OCI-LY3 (cell line): ENCODE measurements around the gene ALCAM.

Source experiments
- H2AFZ ChIP-seq: fragments of 200-600, 300-600 bp; shearing (Covaris generic); 2 replicates; pipeline ENCODE4 v1.6.0; 2014; ENCODE audit warnings: antibody characterized with exemption, low read depth, low read length
- H3K27ac ChIP-seq: fragments of 200-600, 300-600 bp; sonication (generic); 2 replicates; pipeline ENCODE4 v1.5.1; 2014; ENCODE audit warnings: mild to moderate bottlenecking, low read length, moderate library complexity, mixed read lengths
- H3K27me3 ChIP-seq: fragments of 200-600, 300-600 bp; sonication (generic); 2 replicates; pipeline ENCODE4 v1.6.1; 2014; ENCODE audit warnings: low read depth, low read length, mixed read lengths
- H3K36me3 ChIP-seq: fragments of 200-600, 300-600 bp; sonication (generic); replicated peaks from 2 replicates; pipeline ENCODE3; 2014; ENCODE audit warnings: low read depth, low read length, mixed read lengths
- H3K4me1 ChIP-seq: fragments of 300-600, 200-600 bp; sonication (generic); 2 replicates; pipeline ENCODE4 v1.6.1; 2014; ENCODE audit warnings: low read length, mixed read lengths
- H3K4me2 ChIP-seq: fragments of 200-600, 300-600 bp; sonication (generic); 2 replicates; pipeline ENCODE4 v1.6.1; 2014; ENCODE audit warnings: low read length, mixed read lengths
- H3K4me3 ChIP-seq: fragments of 300-600, 200-600 bp; sonication (generic); 2 replicates; pipeline ENCODE4 v1.5.1; 2014; ENCODE audit warnings: antibody characterized with exemption, mild to moderate bottlenecking, low read length, moderate library complexity
- H3K79me2 ChIP-seq: fragments of 300-600, 200-600 bp; shearing (Covaris generic); 2 replicates; pipeline ENCODE4 v1.6.1; 2014; ENCODE audit warnings: mild to moderate bottlenecking, low read length, mixed read lengths
- H3K9ac ChIP-seq: fragments of 300-600, 200-600 bp; shearing (Covaris generic); 2 replicates; pipeline ENCODE4 v1.6.0; 2014; ENCODE audit warnings: mild to moderate bottlenecking, low read length, moderate library complexity
- H3K9me3 ChIP-seq: fragments of 200-600, 300-600 bp; shearing (Covaris generic); 2 replicates; pipeline ENCODE4 v1.6.1; 2014; ENCODE audit warnings: low read length, mixed read lengths; ENCODE audit not compliant: insufficient read depth
- H4K20me1 ChIP-seq: fragments of 200-600, 300-600 bp; sonication (generic); 2 replicates; pipeline ENCODE4 v1.6.1; 2016; ENCODE audit warnings: low read length, mixed read lengths; ENCODE audit not compliant: insufficient read depth
- CTCF ChIP-seq: fragments of 200-600, 300-600 bp; sonication (generic); IDR thresholded peaks from 2 replicates; pipeline ENCODE4 v1.5.1; 2014; ENCODE audit warnings: antibody characterized with exemption, low read length, low read depth
- EZH2phosphoT487 ChIP-seq: fragments of 200-600 bp; shearing (Covaris generic); IDR thresholded peaks from 2 replicates; pipeline ENCODE4 v1.6.1; 2018; ENCODE audit warnings: antibody characterized with exemption, mixed run types, low read depth

The ALCAM gene

GRCh38 chr3:105444725-105445124 lies 78.0 kb downstream of the ALCAM start:
- Histone ChIP-seq H3K4me1 (no peaks in the 10 kb centered on the region), H4K20me1 (peaks cover 21% of the 10 kb centered on the region), H3K9me3 (no peaks in the 10 kb centered on the region), H3K27ac (no peak overlapping the region), H3K79me2 (peaks cover 56% of the 10 kb centered on the region), H3K36me3 (no peaks in the 10 kb centered on the region), H2AFZ (no peak overlapping the region), H3K9ac (no peak overlapping the region), H3K4me2 (no peak overlapping the region), H3K4me3 (no peak overlapping the region), H3K27me3 (no peaks in the 10 kb centered on the region)
- TF ChIP-seq EZH2phosphoT487 (no peak), CTCF (no peak)

GRCh38 chr3:105448338-105448982 lies 81.8 kb downstream of the ALCAM start:
- Histone ChIP-seq H3K36me3 (no peaks in the 10 kb centered on the region), H3K4me1 (no peaks in the 10 kb centered on the region), H3K79me2 (peaks cover 57% of the 10 kb centered on the region), H3K9ac (no peak overlapping the region), H3K9me3 (no peaks in the 10 kb centered on the region), H3K27me3 (no peaks in the 10 kb centered on the region), H4K20me1 (peaks cover 20% of the 10 kb centered on the region), H3K4me3 (no peak overlapping the region), H2AFZ (no peak overlapping the region), H3K27ac (no peak overlapping the region), H3K4me2 (no peak overlapping the region)
- TF ChIP-seq CTCF (no peak), EZH2phosphoT487 (no peak)

- Histone ChIP-seq H2AFZ (no peak overlapping the region), H3K9ac (no peak overlapping the region), H3K36me3 (no peaks in the 10 kb centered on the region), H3K4me1 (no peaks in the 10 kb centered on the region), H3K27ac (no peak overlapping the region), H3K27me3 (no peaks in the 10 kb centered on the region), H3K9me3 (no peaks in the 10 kb centered on the region), H3K79me2 (peaks cover 65% of the 10 kb centered on the region), H4K20me1 (peaks cover 20% of the 10 kb centered on the region), H3K4me2 (no peak overlapping the region), H3K4me3 (no peak overlapping the region)
- TF ChIP-seq CTCF (no peak), EZH2phosphoT487 (no peak)
These were observed 82.7 kb downstream of the ALCAM start for GRCh38 chr3:105449414-105449813.

- Histone ChIP-seq H2AFZ (no peak overlapping the region), H3K4me3 (no peak overlapping the region), H4K20me1 (peaks cover 49% of the 10 kb centered on the region), H3K27me3 (no peaks in the 10 kb centered on the region), H3K79me2 (peaks cover 85% of the 10 kb centered on the region), H3K9ac (no peak overlapping the region), H3K36me3 (no peaks in the 10 kb centered on the region), H3K27ac (no peak overlapping the region), H3K9me3 (no peaks in the 10 kb centered on the region), H3K4me2 (no peak overlapping the region), H3K4me1 (peaks cover 10% of the 10 kb centered on the region)
- TF ChIP-seq CTCF (no peak), EZH2phosphoT487 (no peak)
These were observed 89.3 kb downstream of the ALCAM start for GRCh38 chr3:105456017-105456416.
